Measurements from ENCODE around the gene SLC52A1. TPM values are rescaled to one million over a fixed set of nuclear protein-coding genes. Genes with fewer than 3 reads are reported as not detected.

SLC52A1 gene
- polyA plus RNA-seq, 12 donors, result 0.05 to 0.45 (median 0.20) TPM; not detected in 3

GRCh38 chr17:4987767-4988567 lies 47.3 kb downstream of the SLC52A1 start:
- DNase-seq, result peak; percentile 45

DNA sequence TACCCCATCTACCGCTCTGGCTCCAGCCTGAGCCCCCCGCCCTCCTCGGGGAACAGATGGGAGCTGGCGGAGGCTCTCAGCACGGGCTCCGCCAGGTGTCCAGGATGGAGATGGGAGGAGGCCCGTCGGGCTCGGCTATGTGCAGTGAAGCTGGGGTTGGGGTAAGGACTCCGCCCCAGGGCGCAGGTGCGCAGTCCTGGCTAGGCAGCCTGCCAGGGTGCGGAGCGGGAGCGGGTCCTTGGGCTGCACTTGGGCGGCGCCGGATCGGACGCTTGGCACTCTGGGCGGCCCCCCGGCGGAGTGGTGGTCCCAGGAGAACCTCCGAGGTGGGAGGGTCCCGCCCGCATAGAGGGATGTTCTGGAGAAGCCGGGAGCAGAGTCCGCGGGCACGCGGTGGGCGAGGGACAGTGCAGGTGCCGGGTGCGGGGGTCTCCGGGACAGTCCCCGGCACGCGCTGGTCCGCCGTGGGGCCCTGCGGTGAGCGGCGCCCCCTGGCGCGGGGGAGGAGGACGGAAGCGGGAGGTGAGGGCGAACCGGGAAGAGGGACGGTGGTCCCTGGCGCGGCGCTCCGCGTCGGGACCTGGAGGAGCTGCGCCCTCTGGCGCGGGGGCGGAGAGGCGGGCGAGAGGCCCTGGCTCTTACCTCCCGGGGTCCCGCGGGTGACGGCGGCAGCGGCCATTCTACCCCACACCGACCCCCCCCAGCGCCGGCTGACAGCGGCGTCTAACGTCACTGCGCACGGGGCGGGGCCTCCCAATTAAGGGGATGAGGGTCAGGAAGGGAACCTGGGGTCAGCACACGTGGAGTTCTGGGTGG lies 48.1 kb downstream of the SLC52A1 start, which contains the start of gene CAMTA2:
CAMTA2 (minus strand) TSS at position 725 of the 816 bp plus-strand sequence. CDS start 1,453 bp downstream, outside the sequence.
- DNase-seq, result peak; percentile 84

DNA sequence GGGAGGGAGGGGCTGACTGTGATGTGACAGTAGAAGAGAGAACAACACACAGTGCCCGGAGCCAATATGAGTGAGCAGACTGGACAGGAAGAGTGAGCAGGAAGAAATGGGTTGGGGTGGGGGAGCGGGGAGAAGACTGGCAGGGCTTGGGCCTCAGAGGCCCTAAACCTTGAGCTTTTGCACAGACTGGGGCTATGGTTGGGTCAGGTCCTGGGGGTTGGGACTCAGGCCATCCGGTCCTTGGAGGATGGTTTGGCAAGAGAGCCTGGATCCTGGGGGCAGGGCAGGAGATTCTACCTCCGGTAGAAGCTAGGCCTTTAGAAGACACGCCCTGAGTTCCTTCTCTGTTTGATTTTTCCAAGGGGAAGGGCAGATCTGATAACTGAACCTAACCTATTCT lies 48.8 kb downstream of the SLC52A1 start:
- DNase-seq, result no peak

Other genes with a start within 250 kb of the SLC52A1 start
- 10 to 100 TPM in 1 of 12 donors, 1 to 10 TPM in 8, under 1 TPM in 1, not detected in 2; 0.86 to 10.1 (median 5.1) TPM for gene VMO1, start 249.1 kb downstream of the SLC52A1 start, polyA plus RNA-seq (ENCODE audit: insufficient read length in 12 of 12)
- 1 to 10 TPM in 1 of 12 donors, under 1 TPM in 9, not detected in 2; 0.35 to 1.1 (median 0.51) TPM for gene GLTPD2, start 246.5 kb downstream of the SLC52A1 start, polyA plus RNA-seq (ENCODE audit: insufficient read length in 12 of 12)
- 100 to 1,000 TPM in 1 of 12 donors, 10 to 100 TPM in 10, not detected in 1; 54.7 to 102 (median 94.2) TPM for gene PSMB6, start 239.3 kb downstream of the SLC52A1 start, polyA plus RNA-seq (ENCODE audit: insufficient read length in 12 of 12)
- 10 to 100 TPM in 11 of 12 donors, not detected in 1; 19.6 to 47.2 (median 24.1) TPM for gene PLD2, start 228.3 kb downstream of the SLC52A1 start, polyA plus RNA-seq (ENCODE audit: insufficient read length in 12 of 12)
- 10 to 100 TPM in 11 of 12 donors, not detected in 1; 21.5 to 61.5 (median 28.0) TPM for gene MINK1, start 202.1 kb downstream of the SLC52A1 start, polyA plus RNA-seq (ENCODE audit: insufficient read length in 12 of 12)
- gene C17orf107, start 135.9 kb downstream of the SLC52A1 start, polyA plus RNA-seq (ENCODE audit: insufficient read length in 12 of 12), result 1 to 10 TPM in 8 of 12 donors, under 1 TPM in 3, not detected in 1; 0.70 to 9.2 (median 1.2) TPM
- gene CHRNE, start 132.3 kb downstream of the SLC52A1 start, polyA plus RNA-seq (ENCODE audit: insufficient read length in 12 of 12), result 1 to 10 TPM in 11 of 12 donors, not detected in 1; 1.1 to 5.9 (median 1.6) TPM
- gene GP1BA, start 103.1 kb downstream of the SLC52A1 start, polyA plus RNA-seq (ENCODE audit: insufficient read length in 12 of 12), result 1 to 10 TPM in 6 of 12 donors, under 1 TPM in 4, not detected in 2; 0.61 to 7.5 (median 1.1) TPM
- 10 to 100 TPM in 11 of 12 donors, not detected in 1; 36.3 to 58.0 (median 46.4) TPM for gene SLC25A11, start 95.4 kb downstream of the SLC52A1 start, polyA plus RNA-seq (ENCODE audit: insufficient read length in 12 of 12)
- gene RNF167, start 95.2 kb downstream of the SLC52A1 start, polyA plus RNA-seq (ENCODE audit: insufficient read length in 12 of 12), result 100 to 1,000 TPM in 1 of 12 donors, 10 to 100 TPM in 10, not detected in 1; 65.5 to 159 (median 73.9) TPM
- gene PFN1, start 86.9 kb downstream of the SLC52A1 start, polyA plus RNA-seq (ENCODE audit: insufficient read length in 12 of 12), result 100 to 1,000 TPM in 11 of 12 donors, not detected in 1; 260 to 767 (median 354) TPM
- 1,000 to 10,000 TPM in 10 of 12 donors, 100 to 1,000 TPM in 2; 501 to 7,271 (median 1,745) TPM for gene ENO3, start 84.3 kb downstream of the SLC52A1 start, polyA plus RNA-seq (ENCODE audit: insufficient read length in 12 of 12)
- 10 to 100 TPM in 11 of 12 donors, not detected in 1; 62.8 to 91.4 (median 84.4) TPM for gene SPAG7, start 67.6 kb downstream of the SLC52A1 start, polyA plus RNA-seq (ENCODE audit: insufficient read length in 12 of 12)
- gene CAMTA2, start 47.8 kb downstream of the SLC52A1 start, polyA plus RNA-seq (ENCODE audit: insufficient read length in 12 of 12), result 10 to 100 TPM in 11 of 12 donors, not detected in 1; 13.8 to 52.0 (median 23.3) TPM
- gene INCA1, start 37.9 kb downstream of the SLC52A1 start, polyA plus RNA-seq (ENCODE audit: insufficient read length in 12 of 12), result 1 to 10 TPM in 10 of 12 donors, not detected in 2; 3.1 to 6.8 (median 4.7) TPM
- gene KIF1C, start 37.5 kb downstream of the SLC52A1 start, polyA plus RNA-seq (ENCODE audit: insufficient read length in 12 of 12), result 100 to 1,000 TPM in 5 of 12 donors, 10 to 100 TPM in 6, not detected in 1; 66.2 to 127 (median 92.7) TPM
- 10 to 100 TPM in 10 of 12 donors, 1 to 10 TPM in 1, not detected in 1; 7.8 to 16.5 (median 12.3) TPM for gene ZFP3, start 43.0 kb upstream of the SLC52A1 start, polyA plus RNA-seq (ENCODE audit: insufficient read length in 12 of 12)
- 10 to 100 TPM in 10 of 12 donors, 1 to 10 TPM in 1, not detected in 1; 9.3 to 34.2 (median 11.8) TPM for gene ZNF232, start 76.5 kb upstream of the SLC52A1 start, polyA plus RNA-seq (ENCODE audit: insufficient read length in 12 of 12)
- gene USP6, start 80.6 kb upstream of the SLC52A1 start, polyA plus RNA-seq (ENCODE audit: insufficient read length in 12 of 12), result 10 to 100 TPM in 8 of 12 donors, 1 to 10 TPM in 3, not detected in 1; 5.7 to 36.2 (median 21.3) TPM
- gene ZNF594, start 156.4 kb upstream of the SLC52A1 start, polyA plus RNA-seq (ENCODE audit: insufficient read length in 12 of 12), result 10 to 100 TPM in 7 of 12 donors, 1 to 10 TPM in 4, not detected in 1; 9.2 to 16.3 (median 11.6) TPM
- 1 to 10 TPM in 7 of 12 donors, under 1 TPM in 3, not detected in 2; 0.66 to 2.9 (median 1.4) TPM for gene SCIMP, start 199.4 kb upstream of the SLC52A1 start, polyA plus RNA-seq (ENCODE audit: insufficient read length in 12 of 12)
- 10 to 100 TPM in 11 of 12 donors, not detected in 1; 52.4 to 90.8 (median 58.3) TPM for gene RABEP1, start 246.9 kb upstream of the SLC52A1 start, polyA plus RNA-seq (ENCODE audit: insufficient read length in 12 of 12)